IPS DF 6.9 (cell line): ENCODE data around the gene HMG20A.

Experiments
- DNase-seq: peaks from one replicate; pipeline ENCODE4 v3.0.0-alpha.2; 2013; ENCODE audit warnings: low read depth, low spot score
- H3K27ac ChIP-seq: one replicate; pipeline ENCODE4 v1.5.1; 2013; ENCODE audit warnings: low read length, control low read depth
- H3K27me3 ChIP-seq: 2 replicates; pipeline ENCODE4 v1.6.1; 2013; ENCODE audit warnings: mild to moderate bottlenecking, low read length; ENCODE audit not compliant: control insufficient read depth, insufficient read depth
- H3K36me3 ChIP-seq: 2 replicates; pipeline ENCODE4 v1.6.1; 2013; ENCODE audit warnings: low read length; ENCODE audit not compliant: control insufficient read depth, insufficient read depth
- H3K4me1 ChIP-seq: 2 replicates; pipeline ENCODE4 v1.6.1; 2013; ENCODE audit warnings: low read length; ENCODE audit not compliant: control insufficient read depth, insufficient read depth
- H3K4me3 ChIP-seq: 2 replicates; pipeline ENCODE4 v1.5.1; 2013; ENCODE audit warnings: mild to moderate bottlenecking, low read length
- H3K9me3 ChIP-seq: 2 replicates; pipeline ENCODE4 v1.6.1; 2013; ENCODE audit warnings: low read length, inconsistent platforms; ENCODE audit not compliant: control insufficient read depth, insufficient read depth
- WGBS: extraction: QIAGEN DNeasy Blood & Tissue Kit; methylation state at CpG from one replicate; pipeline ENCODE4 v1.1.7; 2013; ENCODE audit warnings: mixed read lengths, missing lambda C conversion rate; ENCODE audit not compliant: insufficient read length, insufficient coverage; 5-methylcytosine and 5-hydroxymethylcytosine counted together

Gene HMG20A

GRCh38 chr15:77416954-77417353 lies 3.7 kb upstream of the HMG20A start:
- no peak overlapping the region for H3K27ac ChIP-seq
- no peak overlapping the region for H3K4me3 ChIP-seq
- H3K4me1 ChIP-seq, result peaks cover 2% of the 10 kb centered on the region; the same call in 1 of the 2 replicates
- H3K9me3 ChIP-seq, result no peaks in the 10 kb centered on the region
- H3K27me3 ChIP-seq, result no peaks in the 10 kb centered on the region
- DNase-seq, result no peak
- WGBS, result no CpG with 5 or more reads among the region's 1 CpG
- no peaks in the 10 kb centered on the region for H3K36me3 ChIP-seq

- WGBS, result no CpG with 5 or more reads among the region's 3 CpGs
- Histone ChIP-seq H3K9me3 (no peaks in the 10 kb centered on the region), H3K4me1 (peaks cover 2% of the 10 kb centered on the region; the same call in 1 of the 2 replicates), H3K36me3 (no peaks in the 10 kb centered on the region), H3K27me3 (no peaks in the 10 kb centered on the region), H3K27ac (no peak overlapping the region), H3K4me3 (no peak overlapping the region)
- DNase-seq, result no peak
Measured at GRCh38 chr15:77417602-77418001, 3.1 kb upstream of the HMG20A start.

- DNase-seq, result no peak
- H3K36me3 ChIP-seq, result no peaks in the 10 kb centered on the region
- H3K4me3 ChIP-seq, result no peak overlapping the region; the same call in 1 of the 2 replicates
- peaks cover 2% of the 10 kb centered on the region; the same call in 1 of the 2 replicates for H3K4me1 ChIP-seq
- H3K9me3 ChIP-seq, result no peaks in the 10 kb centered on the region
- no peaks in the 10 kb centered on the region for H3K27me3 ChIP-seq
- no CpG with 5 or more reads among the region's 8 CpGs for WGBS
- H3K27ac ChIP-seq, result no peak overlapping the region
Measured at GRCh38 chr15:77418391-77418965, 2.2 kb upstream of the HMG20A start.

- no peaks in the 10 kb centered on the region for H3K9me3 ChIP-seq
- H3K4me3 ChIP-seq, result peak overlapping the region; percentile 90
- H3K27me3 ChIP-seq, result no peaks in the 10 kb centered on the region
- no CpG with 5 or more reads among the region's 72 CpGs for WGBS
- no peaks in the 10 kb centered on the region for H3K36me3 ChIP-seq
- H3K27ac ChIP-seq, result no peak overlapping the region
- H3K4me1 ChIP-seq, result peaks cover 2% of the 10 kb centered on the region; the same call in 1 of the 2 replicates
- DNase-seq, result no peak
Measured at GRCh38 chr15:77418966-77419835, 1.5 kb upstream of the HMG20A start.

GRCh38 chr15:77419836-77420609 lies 665 bp upstream of the HMG20A start, which contains the start of gene PEAK1:
Gene PEAK1 (minus strand): TSS chr15:77420104. CDS start chr15:77181926, 238,178 bp downstream.
- Histone ChIP-seq H3K4me3 (peak within 1 kb of the TSS; percentile 90), H3K36me3 (no peaks in the 10 kb centered on the region), H3K27ac (no peak within 1 kb of the TSS), H3K9me3 (no peaks in the 10 kb centered on the region), H3K27me3 (no peaks in the 10 kb centered on the region), H3K4me1 (peaks cover 2% of the 10 kb centered on the region; the same call in 1 of the 2 replicates)
- no CpG with 5 or more reads among the region's 92 CpGs for WGBS
- DNase-seq, result peak; percentile 97

- Histone ChIP-seq H3K27ac (no peak overlapping the region), H3K9me3 (no peaks in the 10 kb centered on the region), H3K36me3 (no peaks in the 10 kb centered on the region), H3K4me1 (peaks cover 2% of the 10 kb centered on the region; the same call in 1 of the 2 replicates), H3K27me3 (no peaks in the 10 kb centered on the region), H3K4me3 (peak overlapping the region; percentile 90; the same call in 1 of the 2 replicates)
- no CpG with 5 or more reads among the region's 3 CpGs for WGBS
- no peak for DNase-seq
Measured at GRCh38 chr15:77421370-77421700, 647 bp downstream of the HMG20A start.

- no peaks in the 10 kb centered on the region for H3K9me3 ChIP-seq
- no peak overlapping the region for H3K27ac ChIP-seq
- H3K4me1 ChIP-seq, result no peaks in the 10 kb centered on the region
- DNase-seq, result no peak
- H3K36me3 ChIP-seq, result no peaks in the 10 kb centered on the region
- no CpG with 5 or more reads among the region's 3 CpGs for WGBS
- H3K4me3 ChIP-seq, result no peak overlapping the region
- no peaks in the 10 kb centered on the region for H3K27me3 ChIP-seq
Measured at GRCh38 chr15:77425104-77425503, 4.4 kb downstream of the HMG20A start.

GRCh38 chr15:77426377-77426776 lies 5.7 kb downstream of the HMG20A start:
- Histone ChIP-seq H3K9me3 (no peaks in the 10 kb centered on the region), H3K4me3 (no peak overlapping the region), H3K27ac (no peak overlapping the region), H3K4me1 (no peaks in the 10 kb centered on the region), H3K36me3 (no peaks in the 10 kb centered on the region), H3K27me3 (no peaks in the 10 kb centered on the region)
- 100% methylated on average over 1 of the region's 1 CpG for WGBS
- no peak for DNase-seq

GRCh38 chr15:77426871-77427270 lies 6.2 kb downstream of the HMG20A start:
- no peaks in the 10 kb centered on the region for H3K27me3 ChIP-seq
- DNase-seq, result no peak
- no peak overlapping the region for H3K27ac ChIP-seq
- no peaks in the 10 kb centered on the region for H3K36me3 ChIP-seq
- H3K4me1 ChIP-seq, result no peaks in the 10 kb centered on the region
- H3K4me3 ChIP-seq, result no peak overlapping the region
- no peaks in the 10 kb centered on the region for H3K9me3 ChIP-seq
- WGBS, result no CpG with 5 or more reads among the region's 1 CpG

GRCh38 chr15:77430213-77430612 lies 9.5 kb downstream of the HMG20A start:
- Histone ChIP-seq H3K9me3 (no peaks in the 10 kb centered on the region), H3K27ac (no peak overlapping the region), H3K4me1 (no peaks in the 10 kb centered on the region), H3K27me3 (no peaks in the 10 kb centered on the region), H3K36me3 (no peaks in the 10 kb centered on the region), H3K4me3 (no peak overlapping the region)
- WGBS, result no CpG with 5 or more reads among the region's 2 CpGs
- DNase-seq, result no peak
